Pancreas (tissue), 10 donors: Measurements from ENCODE around the gene TRMT1. TPM values are rescaled to one million over a fixed set of nuclear protein-coding genes. Genes with fewer than 3 reads are reported as not detected.

Source experiments
- ATAC-seq, 4 donors: fragments of 200-7000 bp; cut with Tn5 transposase; one replicate each; pipeline versions ENCODE4 v1.8.0 to v1.9.1; 2020; ENCODE audit warnings: mild to moderate bottlenecking in 4 of 4, moderate library complexity in 4 of 4
- DNase-seq, 6 donors: peaks; one replicate each; pipeline ENCODE4 v3.0.0-alpha.2; 2020
- FAIRE-seq: peaks from 2 replicates; lab custom pipeline; 2012; peaks lifted over from hg19 to GRCh38; lab: Jason Lieb, UNC
- H3K27ac ChIP-seq, 4 donors: fragments of 200-600 bp; sonication (generic); 1 replicate in 3 of 4; 2 replicates in 1 of 4; pipeline versions ENCODE4 v1.5.0 to v1.8.0; 2020
- H3K27me3 ChIP-seq, 4 donors: fragments of 200-600 bp; one replicate each; pipeline ENCODE4 v1.8.0; 2021
- H3K36me3 ChIP-seq, 3 donors: fragments of 200-600 bp; sonication (generic) in 1 of 3; one replicate each; pipeline versions ENCODE4 v1.5.0 to v1.8.0; 2020 to 2021
- H3K4me1 ChIP-seq, 3 donors: fragments of 200-600 bp; one replicate each; pipeline ENCODE4 v1.8.0; 2021
- H3K4me3 ChIP-seq, 4 donors: fragments of 200-600 bp; sonication (generic) in 2 of 4; one replicate each; pipeline versions ENCODE4 v1.5.0 to v1.8.0; 2020 to 2021
- H3K9me3 ChIP-seq, 4 donors: fragments of 200-600 bp; one replicate each; pipeline ENCODE4 v1.8.0; 2021
- CTCF ChIP-seq, 4 donors: fragments of 200-600 bp; sonication (generic) in 3 of 4; IDR thresholded peaks; one replicate each; pipeline versions ENCODE4 v1.5.0 to v1.8.0; 2021; ENCODE audit warnings: antibody characterized with exemption in 4 of 4
- WGBS, 2 donors: extraction: QIAGEN DNeasy Blood & Tissue Kit; methylation state at CpG; one replicate each; pipeline ENCODE4 v1.1.7; 2013; 5-methylcytosine and 5-hydroxymethylcytosine counted together
- intact Hi-C, 3 donors: fragments of 100-400 bp; cut with DNase I; formaldehyde crosslinking; loops; one replicate each; pipeline versions ENCODE4 v1.11.1 to v1.14.2; 2022
- polyA plus RNA-seq, 2 donors: library from polyadenylated mRNA; stranded (reverse); fragments of 200-250 nt; gene quantifications; one replicate each; pipeline ENCODE4 v1.2.3, GENCODE V29; 2013
- total RNA-seq, 6 donors: library from RNA; stranded (reverse); fragmentation: NEBNext Ultra II Directional in 4 of 6; extraction: Animal tissue kit (Norgen Biotek cat#: 25700) in 4 of 6; gene quantifications; one replicate each; pipeline versions ENCODE4 v1.2.1 to v1.2.4, GENCODE V29; 2021 to 2023
- donor health status: healthy with polysubstance abuse.
- donor health status: DM: no; HTN: no; CAD: no; lungs with moderate emphysema.
- donor health status: DM: no; HTN: no; CAD: no.
- donor health status: control.
- donor health status: control.
- donor health status: Bipolar disorder and iron deficiency.
- donor health status: DM: yes; HTN: yes; CAD: no.
- donor health status: DM: no; HTN: no; CAD: no.
- donor health status: DM: no; HTN: no; CAD: no.
- donor health status: DM: yes; HTN: yes; CAD: no.

Gene TRMT1
- total and polyA plus RNA-seq, 8 donors: 12.7 to 108 (median 22.1) TPM

- WGBS, 2 donors: 92% methylated on average over 5 of the region's 5 CpGs
- ATAC-seq (no peak), FAIRE-seq (no peak), DNase-seq (no peak)
- Histone ChIP-seq H3K4me1 (no peaks in the 10 kb centered on the region), H3K9me3 (no peaks in the 10 kb centered on the region), H3K36me3 (no peaks in the 10 kb centered on the region), H3K4me3 (no peak overlapping the region), H3K27me3 (no peaks in the 10 kb centered on the region), H3K27ac (no peak overlapping the region)
- TF ChIP-seq CTCF (IDR thresholded peaks at IDR 0.05): no peak
- intact Hi-C loops: no loop called here
These were observed 27.2 kb downstream of the TRMT1 start for GRCh38 chr19:13089139-13089856.

- no peak for TF ChIP-seq CTCF (IDR thresholded peaks at IDR 0.05)
- ATAC-seq (no peak), FAIRE-seq (no peak), DNase-seq (no peak)
- Histone ChIP-seq H3K27ac (no peak overlapping the region), H3K4me3 (no peak overlapping the region), H3K27me3 (no peaks in the 10 kb centered on the region), H3K36me3 (no peaks in the 10 kb centered on the region), H3K4me1 (no peaks in the 10 kb centered on the region), H3K9me3 (no peaks in the 10 kb centered on the region)
- 92 to 96% methylated on average over 29 to 37 of the region's 37 CpGs for WGBS, 2 donors
- intact Hi-C loops: no loop called here
These were observed 28.6 kb downstream of the TRMT1 start for GRCh38 chr19:13087795-13088537.

- Histone ChIP-seq H3K27ac (no peak overlapping the region), H3K9me3 (no peaks in the 10 kb centered on the region), H3K4me1 (no peaks in the 10 kb centered on the region), H3K4me3 (no peak overlapping the region), H3K36me3 (no peaks in the 10 kb centered on the region), H3K27me3 (no peaks in the 10 kb centered on the region)
- no peak for TF ChIP-seq CTCF (IDR thresholded peaks at IDR 0.05)
- 92 to 94% methylated on average over 12 of the region's 12 CpGs for WGBS, 2 donors
- ATAC-seq: no peak
- DNase-seq: no peak
- no peak for FAIRE-seq
- intact Hi-C loops: no loop called here
These were observed 29.2 kb downstream of the TRMT1 start for GRCh38 chr19:13087295-13087694.

- no peak for ATAC-seq
- TF ChIP-seq CTCF (IDR thresholded peaks at IDR 0.05): no peak
- Histone ChIP-seq H3K4me3 (no peak overlapping the region), H3K27ac (no peak overlapping the region), H3K27me3 (no peaks in the 10 kb centered on the region), H3K4me1 (no peaks in the 10 kb centered on the region), H3K36me3 (no peaks in the 10 kb centered on the region), H3K9me3 (no peaks in the 10 kb centered on the region)
- intact Hi-C loops: no loop called here
- WGBS, 2 donors: 85 to 92% methylated on average over 2 of the region's 2 CpGs
- no peak for FAIRE-seq
- DNase-seq: no peak
These were observed 30.2 kb downstream of the TRMT1 start for GRCh38 chr19:13086341-13086740.

GRCh38 chr19:13085666-13086065 is 30.9 kb downstream of the TRMT1 start:
- H3K4me3 ChIP-seq: no peak overlapping the region
- ATAC-seq: no peak
- H3K27ac ChIP-seq: no peak overlapping the region
- no peak for TF ChIP-seq CTCF (IDR thresholded peaks at IDR 0.05)
- no peaks in the 10 kb centered on the region for H3K4me1 ChIP-seq
- WGBS, 2 donors: 62 to 71% methylated on average over 7 of the region's 7 CpGs
- H3K36me3 ChIP-seq: no peaks in the 10 kb centered on the region
- no peaks in the 10 kb centered on the region for H3K9me3 ChIP-seq
- no peak for DNase-seq
- intact Hi-C loops: no loop called here
- H3K27me3 ChIP-seq: no peaks in the 10 kb centered on the region
- no peak for FAIRE-seq
